Motor neuron (in vitro differentiated cells): ENCODE results near the gene AFM. TPM values are rescaled to one million over a fixed set of nuclear protein-coding genes. Genes with fewer than 3 reads are reported as not detected.

ENCODE experiments used
- ATAC-seq, 8 experiments: fragments of 200-7000 bp; cut with Tn5 transposase; replicated peaks in 6 of 8; 2 replicates each; pipeline ENCODE4 v1.8.0; 2021; ENCODE audit warnings: mild to moderate bottlenecking in 8 of 8, moderate library complexity in 8 of 8
- H3K27ac ChIP-seq, 2 donors: fragments of 250-450 bp; sonication (Bioruptor Pico); 2 replicates each; pipeline ENCODE4 v1.9.0; 2021; ENCODE audit warnings: antibody characterized with exemption in 2 of 2, mild to moderate bottlenecking in 2 of 2, moderate library complexity in 1 of 2
- H3K4me1 ChIP-seq, 2 donors: fragments of 250-450 bp; sonication (Bioruptor Pico); replicated peaks in 1 of 2; 2 replicates each; pipeline ENCODE4 v1.6.1; 2021; ENCODE audit warnings: antibody characterized with exemption in 2 of 2, mild to moderate bottlenecking in 2 of 2, moderate library complexity in 1 of 2
- H3K4me3 ChIP-seq, 5 donors: fragments of 250-450 bp; sonication (Bioruptor Pico); 2 replicates each; pipeline ENCODE4 v1.9.0; 2021; ENCODE audit warnings: antibody characterized with exemption in 5 of 5, mild to moderate bottlenecking in 5 of 5, moderate library complexity in 4 of 5
- WGBS, 10 experiments: fragments of 450-650 bp; shearing (Covaris generic); methylation state at CpG; one replicate each; pipeline ENCODE4 v1.0.0; 2022; 5-methylcytosine and 5-hydroxymethylcytosine counted together
- in situ Hi-C, 9 experiments: fragments of 400-800 bp; cut with MboI; loops; one replicate each; pipeline ENCODE4 v1.15.0; 2021; ENCODE audit warnings: low sequenced_read_pairs in 9 of 9, low pct_unique_long_range_greater_than_20kb in 2 of 9; ENCODE audit not compliant: unreplicated experiment in 9 of 9
- total RNA-seq, 8 experiments: library from RNA; unstranded; fragments of 300-600 nt; gene quantifications; 2 replicates each; pipeline versions ENCODE4 v1.2.3 to v1.2.4, GENCODE V29; 2022

Gene AFM
- total RNA-seq, 8 experiments from 2014 or later = not detected

DNA sequence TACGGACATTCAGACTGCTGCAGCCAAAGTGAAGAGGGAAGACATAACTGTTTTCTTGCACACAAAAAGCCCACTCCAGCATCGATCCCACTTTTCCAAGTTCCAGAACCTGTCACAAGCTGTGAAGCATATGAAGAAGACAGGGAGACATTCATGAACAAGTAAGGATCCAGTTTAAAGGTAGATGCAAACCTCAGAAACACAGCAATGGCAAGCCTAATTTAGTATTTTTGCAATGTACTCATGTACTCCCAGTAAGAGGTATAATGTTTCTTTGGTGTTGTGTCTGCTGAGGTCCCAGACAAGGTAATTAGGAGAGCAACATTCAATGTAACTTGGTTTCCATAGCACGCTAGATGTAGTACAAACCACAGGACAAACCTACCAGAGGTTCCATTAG lies 40.9 kb upstream of the AFM start:
- Histone ChIP-seq H3K4me1 (no peaks in the 10 kb centered on the region), H3K27ac (no peak overlapping the region), H3K4me3 (no peak overlapping the region)
- no peak for ATAC-seq
- 17 to 100% (median 93%) methylated on average over 1 to 3 of the region's 3 CpGs for WGBS, 10 experiments
- in situ Hi-C loops = no loop called here

- Histone ChIP-seq H3K4me1 (no peaks in the 10 kb centered on the region), H3K4me3 (no peak overlapping the region), H3K27ac (no peak overlapping the region)
- 8 to 88% (median 74%) methylated on average over 4 to 5 of the region's 5 CpGs for WGBS, 10 experiments
- no peak for ATAC-seq
- in situ Hi-C loops = no loop called here
These were observed 39.3 kb upstream of the AFM start for GRCh38 chr4:73442275-73442674.

- WGBS, 10 experiments = 6 to 100% (median 50%) methylated on average over 1 to 3 of the region's 3 CpGs
These were observed 38.3 kb upstream of the AFM start for GRCh38 chr4:73443224-73443623.

DNA sequence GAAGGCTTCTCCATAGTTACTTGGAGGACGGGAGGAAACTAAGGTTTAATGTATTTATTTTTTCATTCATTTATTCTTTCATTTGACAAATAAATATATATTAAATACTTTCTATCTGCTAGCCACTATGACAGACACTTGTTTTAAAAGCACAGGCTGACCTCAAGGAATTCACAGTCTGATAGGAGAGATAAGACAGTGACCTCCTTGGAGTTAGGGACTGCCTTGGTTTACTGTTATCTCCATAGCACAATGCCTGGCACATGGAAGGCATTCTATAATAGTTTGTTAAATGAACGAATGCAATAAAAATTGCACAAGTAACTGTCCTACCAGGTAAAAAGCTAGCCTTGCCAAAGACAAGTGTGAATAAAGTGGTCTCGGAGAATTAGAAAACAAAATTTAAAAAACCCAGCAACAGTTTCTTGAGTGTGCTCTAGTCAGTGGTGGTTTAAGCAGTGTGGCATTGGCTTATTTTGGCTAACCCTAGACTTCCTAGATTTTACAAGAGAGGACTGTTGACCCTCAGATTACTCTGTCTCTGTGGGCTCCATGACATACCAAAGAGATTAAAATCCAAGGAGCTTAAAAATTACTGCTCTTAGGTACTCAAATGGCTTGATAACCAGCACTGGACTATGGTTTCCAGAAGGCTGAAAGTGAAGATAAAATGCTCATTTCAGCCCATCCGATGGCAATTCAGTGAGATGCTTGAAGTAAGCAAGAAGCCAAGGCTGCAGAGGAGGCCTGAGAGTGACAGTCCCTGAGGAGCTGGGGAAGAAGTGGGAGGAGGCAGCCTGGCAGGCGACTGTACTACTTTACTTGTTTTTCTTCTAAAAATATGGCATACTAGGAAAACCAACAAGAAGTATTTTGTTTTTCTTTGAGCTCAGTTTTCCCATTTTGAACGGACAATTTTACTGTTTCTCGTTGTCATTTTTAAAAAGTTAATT lies 35.9 kb upstream of the AFM start:
- in situ Hi-C loops = no loop called here
- ATAC-seq = no peak
- Histone ChIP-seq H3K4me3 (no peak overlapping the region), H3K27ac (no peak overlapping the region), H3K4me1 (peaks cover 0 to 2% of the 10 kb centered on the region in 2 donors)
- 45 to 100% (median 86%) methylated on average over 3 to 7 of the region's 7 CpGs; no CpG with 5 or more reads in 1 of the 10 experiments for WGBS, 10 experiments

More at GRCh38 chr4:73443224-73443623, 38.3 kb upstream of the AFM start:
- in situ Hi-C loops = no loop called here
- Histone ChIP-seq H3K4me1 (no peaks in the 10 kb centered on the region), H3K27ac (no peak overlapping the region), H3K4me3 (no peak overlapping the region)
- no peak for ATAC-seq

- Histone ChIP-seq H3K27ac (no peak overlapping the region), H3K4me1 (peaks cover 0 to 2% of the 10 kb centered on the region in 2 donors), H3K4me3 (no peak overlapping the region)
- WGBS, 10 experiments = 20 to 83% (median 40%) methylated on average over 1 to 3 of the region's 4 CpGs; no CpG with 5 or more reads in 7 of the 10 experiments
- ATAC-seq = peak in 4 of 8 experiments; percentile 13 to 86 (median 58)
- in situ Hi-C loops = no loop called here
These were observed 35.1 kb upstream of the AFM start for GRCh38 chr4:73446336-73446938.

DNA sequence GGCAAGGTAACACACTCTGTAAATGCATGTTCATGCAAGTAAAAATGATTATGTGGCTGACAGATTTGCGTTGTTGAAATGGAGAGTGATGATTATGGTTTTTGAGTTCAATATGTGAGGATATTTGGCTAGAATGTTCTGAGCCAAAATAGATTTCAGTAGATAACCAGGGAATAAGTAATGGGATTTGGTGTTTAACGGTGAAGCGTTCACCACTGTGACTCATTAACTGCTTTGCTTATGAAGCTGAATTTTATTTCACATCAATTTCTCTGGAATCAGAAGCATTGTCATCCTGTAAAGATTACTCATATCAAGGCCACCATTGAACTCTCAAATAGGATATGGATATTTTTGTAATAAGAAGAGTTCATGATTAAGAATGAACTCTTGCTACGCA lies 33.9 kb upstream of the AFM start:
- ATAC-seq = no peak
- no peak overlapping the region for H3K4me3 ChIP-seq
- H3K4me1 ChIP-seq = peaks cover 0 to 2% of the 10 kb centered on the region in 2 donors
- WGBS, 10 experiments = 9 to 100% (median 90%) methylated on average over 1 to 4 of the region's 4 CpGs; no CpG with 5 or more reads in 1 of the 10 experiments
- in situ Hi-C loops = no loop called here
- no peak overlapping the region for H3K27ac ChIP-seq

DNA sequence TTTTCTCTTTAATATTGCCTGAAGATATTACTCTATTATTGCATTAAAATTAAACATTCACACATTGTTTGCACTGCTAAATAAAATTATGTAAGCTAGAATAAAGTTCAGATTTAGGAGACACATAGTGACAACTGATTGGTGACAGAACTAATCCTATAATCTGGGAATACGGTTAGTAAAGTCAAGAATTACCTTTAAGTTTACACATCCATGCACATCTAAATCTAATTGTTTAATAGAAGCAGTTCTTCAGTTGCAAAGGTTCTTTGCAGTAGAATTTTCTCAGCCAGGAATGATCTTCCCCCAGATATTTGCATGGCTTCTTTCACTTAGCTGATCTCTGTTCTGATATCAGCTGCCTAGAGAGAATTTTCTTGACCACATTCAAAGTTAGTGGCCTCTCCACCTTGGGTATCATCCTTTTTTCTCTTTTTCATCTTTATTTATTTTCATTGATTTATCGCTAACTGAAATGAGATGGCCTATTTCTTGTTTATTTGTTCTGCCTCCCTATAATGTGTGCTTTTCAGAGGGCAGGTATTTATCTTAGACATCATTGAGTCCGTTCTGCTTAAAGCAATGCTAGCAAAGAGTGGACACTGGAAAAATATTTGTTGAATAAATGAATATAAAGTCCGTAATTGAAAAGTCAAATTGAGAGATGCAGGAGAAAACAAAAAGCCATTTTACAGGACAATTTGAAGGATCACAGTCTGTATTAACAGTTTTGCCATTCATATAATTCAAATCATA lies 32.9 kb upstream of the AFM start:
- Histone ChIP-seq H3K4me1 (peaks cover 0 to 2% of the 10 kb centered on the region in 2 donors), H3K27ac (no peak overlapping the region), H3K4me3 (no peak overlapping the region)
- WGBS, 10 experiments = 60 to 100% (median 89%) methylated on average over 3 to 4 of the region's 4 CpGs
- no peak for ATAC-seq
- in situ Hi-C loops = no loop called here

DNA sequence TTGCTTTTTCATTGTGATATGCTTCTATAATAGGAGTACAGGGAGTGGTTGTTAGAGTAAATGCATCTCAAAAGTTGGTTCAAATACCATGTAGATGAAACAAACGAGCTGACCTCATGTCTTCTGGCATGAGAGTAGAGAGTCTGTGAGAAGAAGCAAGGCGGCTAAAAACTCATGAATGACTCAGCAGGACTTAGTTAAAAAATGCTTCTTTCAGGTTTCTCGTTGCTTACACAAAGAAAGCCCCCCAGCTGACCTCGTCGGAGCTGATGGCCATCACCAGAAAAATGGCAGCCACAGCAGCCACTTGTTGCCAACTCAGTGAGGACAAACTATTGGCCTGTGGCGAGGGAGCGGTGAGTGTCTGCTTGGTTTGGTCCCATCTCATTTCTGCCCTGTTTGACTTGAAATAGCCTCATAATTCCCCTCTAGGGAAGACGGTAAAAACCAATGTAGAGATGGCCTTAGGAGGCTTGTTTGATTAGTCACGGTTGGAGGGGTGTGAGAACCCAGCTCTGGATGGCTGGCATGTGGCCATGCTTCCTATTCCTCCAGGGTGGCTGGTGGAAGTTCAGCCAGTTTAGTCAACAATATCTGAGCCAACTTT lies 31.0 kb upstream of the AFM start:
- WGBS, 10 experiments = 0 to 72% (median 25%) methylated on average over 2 to 6 of the region's 9 CpGs; no CpG with 5 or more reads in 1 of the 10 experiments
- peak in 6 of 8 experiments; percentile 33 to 91 (median 48) for ATAC-seq
- Histone ChIP-seq H3K4me3 (no peak overlapping the region), H3K4me1 (peaks cover 0 to 2% of the 10 kb centered on the region in 2 donors), H3K27ac (no peak overlapping the region)
- in situ Hi-C loops = no loop called here

DNA sequence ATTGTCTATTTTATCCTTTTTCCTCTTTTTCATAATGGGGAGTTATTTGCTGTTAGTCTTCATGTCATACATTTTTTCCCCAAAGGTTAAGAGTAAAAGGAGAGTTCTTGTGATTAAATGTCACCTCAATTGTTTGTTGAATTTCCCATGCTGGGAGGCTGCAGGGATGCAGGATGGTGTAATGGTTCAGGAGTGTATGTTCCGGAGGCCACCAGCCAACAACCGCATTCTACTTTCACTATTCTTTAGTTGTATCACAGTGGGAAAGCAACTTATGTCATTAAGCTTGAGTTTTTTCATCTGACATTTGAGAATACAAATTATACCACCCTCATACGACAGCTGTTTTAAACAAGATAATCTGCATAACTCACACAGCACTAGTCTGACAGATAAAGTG lies 30.1 kb upstream of the AFM start:
- WGBS, 10 experiments = 25 to 76% (median 60%) methylated on average over 1 to 3 of the region's 3 CpGs
- H3K4me3 ChIP-seq = no peak overlapping the region
- peaks cover 0 to 2% of the 10 kb centered on the region in 2 donors for H3K4me1 ChIP-seq
- H3K27ac ChIP-seq = no peak overlapping the region
- in situ Hi-C loops = no loop called here
- ATAC-seq = no peak

DNA sequence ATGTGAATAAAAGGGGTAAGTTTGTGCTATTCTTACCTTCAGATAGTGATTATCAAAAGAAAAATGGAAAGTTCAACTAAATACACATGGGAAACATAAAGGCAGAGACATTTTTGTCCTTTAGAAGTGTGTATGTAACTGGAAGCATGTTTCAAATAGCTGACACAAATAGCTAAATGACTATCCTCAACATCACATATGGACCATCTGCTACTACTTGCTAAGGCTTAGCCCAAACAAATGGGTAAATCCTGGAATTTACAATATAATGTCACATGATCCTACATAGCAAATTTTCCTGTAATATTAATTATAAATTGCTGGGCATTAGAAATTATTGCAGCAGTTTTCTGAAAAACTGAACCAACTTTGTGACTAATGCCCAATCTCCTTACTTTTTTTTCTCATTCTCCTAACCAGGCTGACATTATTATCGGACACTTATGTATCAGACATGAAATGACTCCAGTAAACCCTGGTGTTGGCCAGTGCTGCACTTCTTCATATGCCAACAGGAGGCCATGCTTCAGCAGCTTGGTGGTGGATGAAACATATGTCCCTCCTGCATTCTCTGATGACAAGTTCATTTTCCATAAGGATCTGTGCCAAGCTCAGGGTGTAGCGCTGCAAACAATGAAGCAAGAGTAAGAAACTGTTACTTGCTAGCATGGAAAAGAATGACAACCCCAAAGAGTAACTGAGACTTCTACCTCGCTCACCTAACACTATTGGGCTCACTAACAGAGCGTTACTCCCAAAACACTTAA lies 29.4 kb upstream of the AFM start:
- no peak overlapping the region for H3K27ac ChIP-seq
- peaks cover 0 to 2% of the 10 kb centered on the region in 2 donors for H3K4me1 ChIP-seq
- 63 to 100% (median 95%) methylated on average over 1 to 4 of the region's 4 CpGs; no CpG with 5 or more reads in 3 of the 10 experiments for WGBS, 10 experiments
- no peak overlapping the region for H3K4me3 ChIP-seq
- in situ Hi-C loops = no loop called here
- ATAC-seq = peak in 2 of 8 experiments; percentile 11 to 28

- Histone ChIP-seq H3K27ac (no peak overlapping the region), H3K4me1 (peaks cover 0 to 2% of the 10 kb centered on the region in 2 donors), H3K4me3 (no peak overlapping the region)
- 60 to 90% (median 69%) methylated on average over 1 to 2 of the region's 2 CpGs; no CpG with 5 or more reads in 6 of the 10 experiments for WGBS, 10 experiments
- in situ Hi-C loops = no loop called here
- peak in 3 of 8 experiments; percentile 42 to 45 (median 42) for ATAC-seq
These were observed 28.4 kb upstream of the AFM start for GRCh38 chr4:73452953-73453700.

- Histone ChIP-seq H3K27ac (no peak overlapping the region), H3K4me1 (peaks cover 0 to 2% of the 10 kb centered on the region in 2 donors), H3K4me3 (no peak overlapping the region)
- no peak for ATAC-seq
- in situ Hi-C loops = no loop called here
These were observed 27.9 kb upstream of the AFM start for GRCh38 chr4:73453701-73454005.
